22Rv1 (cell line): ENCODE measurements around the gene PPIL1.

Source experiments
- ZFX ChIP-seq: fragments of 450-650 bp; IDR thresholded peaks from 2 replicates; pipeline ENCODE4 v1.6.1; 2017; ENCODE audit warnings: antibody characterized with exemption, borderline replicate concordance
- TF ChIP-seq, protein P1 (sequence below): fragments of 450-650 bp; IDR thresholded peaks from 2 replicates; pipeline ENCODE4 v1.5.1; 2017; ENCODE audit warnings: mild to moderate bottlenecking

- TF ChIP-seq, protein P1, sequence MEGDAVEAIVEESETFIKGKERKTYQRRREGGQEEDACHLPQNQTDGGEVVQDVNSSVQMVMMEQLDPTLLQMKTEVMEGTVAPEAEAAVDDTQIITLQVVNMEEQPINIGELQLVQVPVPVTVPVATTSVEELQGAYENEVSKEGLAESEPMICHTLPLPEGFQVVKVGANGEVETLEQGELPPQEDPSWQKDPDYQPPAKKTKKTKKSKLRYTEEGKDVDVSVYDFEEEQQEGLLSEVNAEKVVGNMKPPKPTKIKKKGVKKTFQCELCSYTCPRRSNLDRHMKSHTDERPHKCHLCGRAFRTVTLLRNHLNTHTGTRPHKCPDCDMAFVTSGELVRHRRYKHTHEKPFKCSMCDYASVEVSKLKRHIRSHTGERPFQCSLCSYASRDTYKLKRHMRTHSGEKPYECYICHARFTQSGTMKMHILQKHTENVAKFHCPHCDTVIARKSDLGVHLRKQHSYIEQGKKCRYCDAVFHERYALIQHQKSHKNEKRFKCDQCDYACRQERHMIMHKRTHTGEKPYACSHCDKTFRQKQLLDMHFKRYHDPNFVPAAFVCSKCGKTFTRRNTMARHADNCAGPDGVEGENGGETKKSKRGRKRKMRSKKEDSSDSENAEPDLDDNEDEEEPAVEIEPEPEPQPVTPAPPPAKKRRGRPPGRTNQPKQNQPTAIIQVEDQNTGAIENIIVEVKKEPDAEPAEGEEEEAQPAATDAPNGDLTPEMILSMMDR = no peak
- no peak for TF ChIP-seq ZFX
Observed at GRCh38 chr6:36924131-36924530, 49.5 kb upstream of the PPIL1 start.
